Fibroblast of mammary gland (primary cell): ENCODE measurements around the gene LCN12.

Experiments used
- DNase-seq: peaks from one replicate; pipeline ENCODE4 v3.0.0-alpha.2; 2010; ENCODE audit warnings: low read depth
- H3K4me3 ChIP-seq: 2 replicates; pipeline ENCODE4 v1.5.1; 2011; ENCODE audit warnings: low read depth, mild to moderate bottlenecking, low read length, moderate library complexity; ENCODE audit not compliant: control insufficient read depth
- TF ChIP-seq, protein P1 (sequence below): conservative IDR thresholded peaks from 2 replicates; pipeline ENCODE4 v1.5.1; 2011; ENCODE audit warnings: low read depth, low read length, inconsistent platforms; ENCODE audit not compliant: control insufficient read depth, insufficient read depth

Gene LCN12

DNA sequence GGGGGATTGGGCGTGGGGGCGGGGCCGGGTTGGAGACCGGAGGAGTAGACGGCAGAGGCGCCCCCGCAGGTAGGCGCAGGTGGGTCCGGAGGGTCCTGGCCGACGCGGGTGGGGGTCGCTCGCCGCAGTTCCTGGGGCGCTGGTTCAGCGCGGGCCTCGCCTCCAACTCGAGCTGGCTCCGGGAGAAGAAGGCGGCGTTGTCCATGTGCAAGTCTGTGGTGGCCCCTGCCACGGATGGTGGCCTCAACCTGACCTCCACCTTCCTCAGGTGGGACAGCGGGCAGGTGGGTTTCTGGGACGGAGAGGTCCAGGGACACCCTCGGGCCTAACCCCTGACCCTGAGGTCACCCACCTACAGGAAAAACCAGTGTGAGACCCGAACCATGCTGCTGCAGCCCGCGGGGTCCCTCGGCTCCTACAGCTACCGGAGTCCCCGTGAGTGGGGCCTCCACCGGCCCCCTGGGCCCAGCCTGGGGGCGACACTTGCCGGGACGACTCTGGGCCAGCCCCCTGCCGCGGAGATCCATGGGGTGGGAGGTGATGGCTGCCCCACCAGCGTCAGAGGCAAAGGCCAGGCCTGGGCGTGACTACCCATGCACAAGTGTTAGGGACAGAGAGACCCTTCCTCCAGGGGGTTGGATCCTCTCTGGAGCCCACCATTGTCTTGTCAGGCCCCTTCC is 26.9 kb downstream of the LCN12 start:
- no peak overlapping the region for H3K4me3 ChIP-seq
- TF ChIP-seq, protein P1, sequence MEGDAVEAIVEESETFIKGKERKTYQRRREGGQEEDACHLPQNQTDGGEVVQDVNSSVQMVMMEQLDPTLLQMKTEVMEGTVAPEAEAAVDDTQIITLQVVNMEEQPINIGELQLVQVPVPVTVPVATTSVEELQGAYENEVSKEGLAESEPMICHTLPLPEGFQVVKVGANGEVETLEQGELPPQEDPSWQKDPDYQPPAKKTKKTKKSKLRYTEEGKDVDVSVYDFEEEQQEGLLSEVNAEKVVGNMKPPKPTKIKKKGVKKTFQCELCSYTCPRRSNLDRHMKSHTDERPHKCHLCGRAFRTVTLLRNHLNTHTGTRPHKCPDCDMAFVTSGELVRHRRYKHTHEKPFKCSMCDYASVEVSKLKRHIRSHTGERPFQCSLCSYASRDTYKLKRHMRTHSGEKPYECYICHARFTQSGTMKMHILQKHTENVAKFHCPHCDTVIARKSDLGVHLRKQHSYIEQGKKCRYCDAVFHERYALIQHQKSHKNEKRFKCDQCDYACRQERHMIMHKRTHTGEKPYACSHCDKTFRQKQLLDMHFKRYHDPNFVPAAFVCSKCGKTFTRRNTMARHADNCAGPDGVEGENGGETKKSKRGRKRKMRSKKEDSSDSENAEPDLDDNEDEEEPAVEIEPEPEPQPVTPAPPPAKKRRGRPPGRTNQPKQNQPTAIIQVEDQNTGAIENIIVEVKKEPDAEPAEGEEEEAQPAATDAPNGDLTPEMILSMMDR, result no peak

DNA sequence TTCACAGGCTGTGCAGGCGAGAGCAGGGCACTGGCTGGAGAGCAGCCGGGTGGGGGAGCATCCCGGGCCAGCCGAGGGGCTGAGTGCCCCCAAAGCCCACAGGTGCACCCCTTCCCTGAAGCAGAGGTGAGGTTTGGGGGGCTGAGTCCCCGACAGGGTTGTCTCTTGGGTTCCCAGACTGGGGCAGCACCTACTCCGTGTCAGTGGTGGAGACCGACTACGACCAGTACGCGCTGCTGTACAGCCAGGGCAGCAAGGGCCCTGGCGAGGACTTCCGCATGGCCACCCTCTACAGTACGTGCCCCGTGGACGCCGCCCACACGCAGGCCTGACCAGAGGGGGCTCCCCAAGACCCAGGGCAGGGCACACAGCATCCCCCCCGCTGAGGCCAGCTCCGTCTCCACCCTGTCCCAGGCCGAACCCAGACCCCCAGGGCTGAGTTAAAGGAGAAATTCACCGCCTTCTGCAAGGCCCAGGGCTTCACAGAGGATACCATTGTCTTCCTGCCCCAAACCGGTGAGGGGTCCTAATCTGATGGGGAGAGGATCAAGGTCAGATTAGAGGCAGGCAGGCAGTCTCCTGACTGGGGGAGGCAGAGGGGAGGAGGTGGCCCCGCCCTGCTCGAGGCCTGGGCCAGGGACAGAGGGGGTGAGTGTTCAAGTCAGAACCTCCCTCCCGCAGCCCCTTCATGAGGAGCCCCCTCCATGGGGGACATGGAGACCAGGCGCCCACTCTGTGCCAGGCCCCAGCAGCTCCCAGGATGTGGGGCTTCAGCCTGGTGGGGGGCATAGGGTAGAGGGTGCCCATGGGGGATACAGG is 27.9 kb downstream of the LCN12 start:
- TF ChIP-seq, protein P1, result no peak
- DNase-seq, result no peak
- H3K4me3 ChIP-seq, result no peak overlapping the region

More for the DNA sequence above, 26.9 kb downstream of the LCN12 start:
- DNase-seq, result no peak

DNA sequence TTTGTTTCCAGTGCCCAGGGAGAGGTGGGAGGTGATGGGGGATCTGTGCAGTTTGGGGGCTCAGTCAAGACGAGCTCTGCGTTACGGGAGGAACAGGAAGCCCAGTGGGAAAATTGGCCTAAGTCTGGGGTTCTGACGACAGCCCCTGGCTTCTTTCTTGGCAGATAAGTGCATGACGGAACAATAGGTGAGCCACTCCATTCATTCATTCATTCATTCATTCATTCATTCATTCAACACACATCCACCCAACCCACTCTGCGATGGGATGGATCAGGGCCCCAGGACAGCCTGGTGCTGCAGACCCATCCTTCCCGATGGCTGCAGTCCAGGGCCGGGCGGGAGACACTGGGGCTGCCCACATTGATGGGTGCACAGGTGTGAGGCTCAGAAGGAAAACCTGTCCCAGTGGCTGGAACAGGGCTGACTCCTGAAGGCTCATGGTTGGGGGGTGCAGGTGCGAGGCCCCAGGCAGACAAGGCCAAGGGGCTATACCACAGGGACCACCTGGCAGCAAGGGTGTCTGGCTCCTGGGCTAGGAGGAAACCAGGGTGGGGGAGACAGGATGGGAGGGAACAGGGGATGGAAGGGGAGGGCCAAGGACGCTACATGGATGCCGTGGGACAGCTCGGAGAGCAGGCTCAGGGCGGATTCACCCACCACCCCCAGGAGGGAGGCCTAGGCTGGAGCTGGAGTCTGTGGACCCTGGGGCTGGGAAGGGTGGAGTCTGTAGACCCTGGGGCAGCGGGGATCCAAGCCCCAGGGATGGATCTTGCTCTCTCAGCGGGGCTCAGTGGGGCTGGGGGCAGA is 28.8 kb downstream of the LCN12 start:
- TF ChIP-seq, protein P1, result no peak
- DNase-seq, result no peak
- H3K4me3 ChIP-seq, result no peak overlapping the region

DNA sequence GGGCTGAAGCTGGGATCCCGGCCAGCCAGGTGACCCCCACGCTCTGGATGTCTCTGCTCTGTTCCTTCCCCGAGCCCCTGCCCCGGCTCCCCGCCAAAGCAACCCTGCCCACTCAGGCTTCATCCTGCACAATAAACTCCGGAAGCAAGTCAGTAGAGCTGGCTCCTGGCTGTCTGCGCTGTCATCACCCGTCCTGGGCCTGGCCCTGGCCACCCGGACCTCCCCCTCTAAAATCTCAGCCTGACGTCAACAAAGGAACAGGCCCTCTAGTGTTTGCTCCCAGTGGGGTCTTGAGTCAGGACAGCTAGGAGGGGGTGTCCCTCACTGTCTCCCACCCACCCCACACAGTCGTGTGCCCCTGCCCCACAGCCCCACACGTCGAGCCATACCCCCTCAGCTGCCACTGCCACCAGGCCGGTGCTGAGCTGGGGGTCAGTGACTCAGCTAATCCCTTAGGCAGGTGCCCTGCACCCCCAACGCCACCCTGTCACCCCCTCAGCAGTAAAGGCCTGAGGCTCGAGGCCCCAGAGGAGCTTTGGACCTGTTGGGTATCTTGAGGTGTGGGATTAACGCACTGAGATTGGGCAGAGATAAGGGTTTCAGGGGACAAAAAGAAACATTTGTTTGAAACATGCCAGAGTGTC is 29.6 kb downstream of the LCN12 start:
- DNase-seq, result no peak
- no peak overlapping the region for H3K4me3 ChIP-seq
- TF ChIP-seq, protein P1, result no peak

DNA sequence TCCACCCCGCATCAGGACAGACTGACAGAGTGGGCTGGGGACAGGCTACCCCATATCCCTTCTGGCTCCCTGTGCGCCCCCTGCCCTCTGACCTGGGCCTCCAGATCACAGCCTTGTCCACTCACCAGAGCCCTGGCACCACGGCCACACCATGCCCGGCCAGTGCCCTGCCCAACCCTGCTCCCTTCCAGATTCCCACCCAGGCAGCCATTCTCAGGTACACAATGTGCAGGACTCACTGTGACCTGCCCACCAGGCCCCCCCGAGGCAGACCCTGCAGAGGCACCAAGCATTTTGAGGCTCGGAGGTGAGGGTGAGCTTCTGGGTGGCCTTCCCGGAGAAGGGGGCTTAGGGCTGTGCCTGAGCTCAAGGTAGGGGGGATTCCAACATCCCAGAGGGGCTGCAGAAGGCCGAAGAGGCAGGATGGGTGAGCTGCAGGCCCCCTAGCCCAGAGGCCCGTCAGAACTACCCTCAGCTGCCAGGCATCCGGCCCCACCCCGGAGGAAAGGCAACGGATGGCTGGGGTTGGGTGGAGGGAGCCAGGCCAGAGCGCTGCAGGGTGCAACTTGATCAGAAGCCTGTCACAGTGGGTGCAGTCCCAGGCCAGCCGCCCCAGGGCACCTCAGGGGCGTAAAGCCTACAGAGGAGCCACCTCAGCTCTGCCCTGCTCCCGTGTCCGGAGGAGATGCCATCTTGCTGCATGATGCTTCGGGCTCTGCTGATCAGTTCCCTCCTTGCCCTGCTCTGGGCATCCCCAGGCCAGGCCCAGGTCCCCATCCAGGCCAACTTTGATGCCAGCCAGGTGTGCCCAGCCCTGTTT is 30.4 kb downstream of the LCN12 start, which contains the start of gene LCNL1:
TSS of gene LCNL1 (plus strand) at position 762 of the 820 bp plus-strand sequence. CDS start 594 bp downstream, outside the sequence.
- no peak for DNase-seq
- TF ChIP-seq, protein P1, result no peak
- no peak within 1 kb of the TSS for H3K4me3 ChIP-seq

DNA sequence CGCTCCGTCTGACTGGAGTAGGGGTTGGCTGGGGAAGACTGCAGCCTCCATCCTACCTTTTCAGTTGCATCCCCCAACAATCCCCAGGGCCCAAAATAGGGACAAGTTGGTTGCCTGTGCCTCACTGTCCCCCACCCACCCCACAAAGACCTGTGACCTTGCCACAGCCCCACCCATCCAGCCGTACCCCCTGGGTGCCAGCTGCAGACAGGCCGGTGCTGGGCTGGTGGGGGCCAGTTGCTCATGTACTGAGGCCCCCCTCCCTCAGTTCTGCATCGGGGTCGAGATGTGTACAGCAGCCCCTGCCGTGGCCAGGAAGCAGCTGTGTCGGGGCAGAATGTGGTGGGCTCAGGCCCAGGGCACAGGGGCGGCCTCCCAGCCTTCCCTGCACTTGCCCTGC is 31.1 kb downstream of the LCN12 start:
- no peak for DNase-seq
- no peak overlapping the region for H3K4me3 ChIP-seq
- TF ChIP-seq, protein P1, result no peak
